Fibroblast of villous mesenchyme (primary cell): ENCODE data around the gene TAF7. TPM values are rescaled to one million over a fixed set of nuclear protein-coding genes. Genes with fewer than 3 reads are reported as not detected.

Experiments used
- DNase-seq: peaks from one replicate; pipeline ENCODE4 v3.0.0-alpha.2; 2010; ENCODE audit warnings: low read depth
- H3K4me3 ChIP-seq: 2 replicates; pipeline ENCODE4 v1.5.1; 2011; ENCODE audit warnings: low read depth, mild to moderate bottlenecking, low read length
- CTCF ChIP-seq: IDR thresholded peaks from 2 replicates; pipeline ENCODE4 v1.5.1; 2012; ENCODE audit warnings: low read depth, mild to moderate bottlenecking, low read length; ENCODE audit not compliant: insufficient read depth
- total RNA-seq: library from RNA; depleted of rRNA; stranded (reverse); fragments of >200 nt; gene quantifications from 2 replicates; pipeline ENCODE4 v1.2.3, GENCODE V29; 2012

The TAF7 gene, protein sequence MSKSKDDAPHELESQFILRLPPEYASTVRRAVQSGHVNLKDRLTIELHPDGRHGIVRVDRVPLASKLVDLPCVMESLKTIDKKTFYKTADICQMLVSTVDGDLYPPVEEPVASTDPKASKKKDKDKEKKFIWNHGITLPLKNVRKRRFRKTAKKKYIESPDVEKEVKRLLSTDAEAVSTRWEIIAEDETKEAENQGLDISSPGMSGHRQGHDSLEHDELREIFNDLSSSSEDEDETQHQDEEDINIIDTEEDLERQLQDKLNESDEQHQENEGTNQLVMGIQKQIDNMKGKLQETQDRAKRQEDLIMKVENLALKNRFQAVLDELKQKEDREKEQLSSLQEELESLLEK
- 49.3 and 73.0 TPM in 2 replicates for total RNA-seq

- peak; percentile 94 for TF ChIP-seq CTCF
- peak; percentile 95 for DNase-seq
- H3K4me3 ChIP-seq, result peak within 1 kb of the TSS; percentile 84
Measured at GRCh38 chr5:141320225-141321169, at the start of gene TAF7. Gene TAF7, minus strand, starts transcription at chr5:141320784. Its CDS starts 740 bp downstream, at chr5:141320044.

DNA sequence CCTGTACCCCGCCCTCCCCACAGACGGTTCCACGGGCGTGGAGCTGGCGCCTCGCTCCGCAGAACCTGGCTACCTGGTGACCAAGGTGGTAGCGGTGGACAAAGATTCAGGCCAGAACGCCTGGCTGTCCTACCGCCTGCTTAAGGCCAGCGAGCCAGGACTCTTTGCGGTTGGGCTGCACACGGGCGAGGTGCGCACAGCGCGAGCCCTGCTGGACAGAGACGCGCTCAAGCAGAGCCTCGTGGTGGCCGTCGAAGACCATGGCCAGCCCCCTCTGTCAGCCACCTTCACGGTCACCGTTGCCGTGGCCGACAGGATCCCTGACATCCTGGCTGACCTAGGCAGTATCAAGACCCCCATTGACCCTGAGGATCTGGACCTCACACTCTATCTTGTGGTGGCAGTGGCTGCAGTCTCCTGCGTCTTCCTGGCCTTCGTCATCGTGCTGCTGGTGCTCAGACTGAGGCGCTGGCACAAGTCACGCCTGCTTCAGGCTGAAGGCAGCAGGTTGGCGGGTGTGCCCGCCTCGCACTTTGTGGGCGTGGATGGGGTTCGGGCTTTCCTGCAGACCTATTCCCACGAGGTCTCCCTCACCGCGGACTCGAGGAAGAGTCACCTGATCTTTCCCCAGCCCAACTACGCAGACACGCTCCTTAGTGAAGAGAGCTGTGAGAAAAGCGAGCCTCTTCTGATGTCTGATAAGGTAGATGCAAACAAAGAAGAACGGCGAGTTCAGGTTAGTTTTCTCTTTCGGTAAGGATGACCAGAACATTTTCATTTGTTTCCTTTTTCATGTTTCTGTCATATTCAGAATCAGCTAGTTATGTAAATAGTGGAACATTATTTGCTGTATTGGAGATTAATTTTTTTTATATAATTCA, 45.7 kb upstream of the TAF7 start:
- DNase-seq, result no peak
- TF ChIP-seq CTCF, result no peak
- no peak overlapping the region for H3K4me3 ChIP-seq

DNA sequence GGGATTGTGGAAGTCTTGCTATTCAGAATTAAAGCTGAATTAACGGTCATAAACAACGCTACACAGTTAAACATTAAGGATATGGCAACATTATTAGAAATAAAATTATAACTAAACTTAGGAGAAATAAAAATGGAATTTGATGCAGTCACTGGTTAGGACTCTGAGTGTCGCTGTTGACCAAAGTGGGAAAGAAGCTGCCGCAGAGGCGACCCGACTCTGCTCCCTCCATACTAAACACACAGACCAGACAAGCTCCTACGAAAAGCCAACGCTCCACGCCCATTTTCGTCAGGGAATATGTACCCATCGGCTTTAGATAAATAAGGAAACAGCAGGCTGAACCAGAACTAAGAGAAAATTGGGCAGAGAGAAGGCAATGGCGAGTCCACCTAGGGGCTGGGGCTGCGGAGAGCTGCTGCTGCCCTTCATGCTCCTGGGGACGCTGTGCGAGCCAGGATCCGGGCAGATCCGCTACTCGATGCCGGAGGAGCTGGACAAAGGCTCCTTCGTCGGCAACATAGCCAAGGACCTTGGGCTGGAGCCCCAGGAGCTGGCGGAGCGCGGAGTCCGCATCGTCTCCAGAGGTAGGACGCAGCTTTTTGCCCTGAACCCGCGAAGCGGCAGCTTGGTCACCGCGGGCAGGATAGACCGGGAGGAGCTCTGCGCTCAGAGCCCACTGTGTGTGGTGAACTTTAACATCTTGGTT, 43.5 kb upstream of the TAF7 start, which contains the start of gene PCDHGA5:
TSS of gene PCDHGA5 (plus strand) at position 211 of the 709 bp plus-strand sequence. CDS start at position 380, 169 bp downstream.
- peak; percentile 2 for TF ChIP-seq CTCF
- no peak for DNase-seq
- H3K4me3 ChIP-seq, result no peak within 1 kb of the TSS

- no peak for TF ChIP-seq CTCF
- no peak overlapping the region for H3K4me3 ChIP-seq
- no peak for DNase-seq
Measured at GRCh38 chr5:141362719-141363118, 42.1 kb upstream of the TAF7 start.

DNA sequence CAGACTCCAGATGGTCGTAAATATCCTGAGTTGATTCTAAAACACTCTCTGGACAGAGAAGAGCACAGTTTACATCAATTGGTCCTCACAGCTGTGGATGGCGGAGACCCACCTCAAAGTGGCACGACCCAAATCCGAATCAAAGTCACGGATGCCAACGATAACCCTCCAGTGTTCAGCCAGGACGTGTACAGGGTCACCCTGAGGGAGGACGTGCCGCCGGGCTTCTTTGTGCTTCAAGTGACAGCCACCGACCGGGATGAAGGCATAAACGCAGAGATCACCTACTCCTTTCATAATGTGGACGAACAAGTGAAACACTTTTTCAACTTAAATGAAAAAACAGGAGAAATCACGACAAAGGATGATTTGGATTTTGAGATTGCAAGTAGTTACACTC, 40.1 kb upstream of the TAF7 start:
- DNase-seq, result no peak
- H3K4me3 ChIP-seq, result no peak overlapping the region
- no peak for TF ChIP-seq CTCF
